BLaER1 (cell line): ENCODE data around the gene CWC27.
"Not testable (repeated sequence)": the region's sequence is repeated elsewhere in the genome, so short reads cannot be mapped to it uniquely, and the experiment has no call there.

Experiments used
- H3K27ac ChIP-seq: shearing (Covaris generic); formaldehyde crosslinking; 2 replicates; pipeline ENCODE4 v1.8.1; 2022
- H3K27me3 ChIP-seq: shearing (Covaris generic); formaldehyde crosslinking; 2 replicates; pipeline ENCODE4 v1.8.1; 2022
- H3K36me3 ChIP-seq: shearing (Covaris generic); formaldehyde crosslinking; 2 replicates; pipeline ENCODE4 v1.8.1; 2022
- H3K4me1 ChIP-seq: shearing (Covaris generic); formaldehyde crosslinking; 2 replicates; pipeline ENCODE4 v1.8.1; 2022
- H3K4me2 ChIP-seq: shearing (Covaris generic); formaldehyde crosslinking; 2 replicates; pipeline ENCODE4 v1.8.1; 2022
- H3K4me3 ChIP-seq: shearing (Covaris generic); formaldehyde crosslinking; 2 replicates; pipeline ENCODE4 v1.8.1; 2022
- H3K9ac ChIP-seq: shearing (Covaris generic); formaldehyde crosslinking; 2 replicates; pipeline ENCODE4 v1.8.1; 2022
- H3K9me3 ChIP-seq: shearing (Covaris generic); formaldehyde crosslinking; 2 replicates; pipeline ENCODE4 v1.8.1; 2022
- H4K20me1 ChIP-seq: shearing (Covaris generic); formaldehyde crosslinking; 2 replicates; pipeline ENCODE4 v1.8.1; 2022
- Cebpa-rat ChIP-seq: shearing (Covaris generic); IDR thresholded peaks from 2 replicates; pipeline ENCODE4 v1.8.1; 2022

CWC27 gene

GRCh38 chr5:64884541-64884940, 115.8 kb downstream of the CWC27 start:
- H3K4me3 ChIP-seq: no peak overlapping the region
- no peaks in the 10 kb centered on the region for H3K9me3 ChIP-seq
- H3K4me1 ChIP-seq: no peaks in the 10 kb centered on the region
- H3K27me3 ChIP-seq: no peaks in the 10 kb centered on the region
- no peak overlapping the region for H3K9ac ChIP-seq
- peaks cover 4% of the 10 kb centered on the region; the same call in 1 of the 2 replicates for H3K36me3 ChIP-seq
- no peak overlapping the region for H3K27ac ChIP-seq
- no peaks in the 10 kb centered on the region for H4K20me1 ChIP-seq
- no peak for TF ChIP-seq Cebpa-rat
- H3K4me2 ChIP-seq: no peak overlapping the region

- H3K9ac ChIP-seq: no peak overlapping the region
- no peak overlapping the region for H3K4me3 ChIP-seq
- no peaks in the 10 kb centered on the region for H3K27me3 ChIP-seq
- no peaks in the 10 kb centered on the region for H3K4me1 ChIP-seq
- no peak for TF ChIP-seq Cebpa-rat
- H3K9me3 ChIP-seq: no peaks in the 10 kb centered on the region
- no peak overlapping the region for H3K27ac ChIP-seq
- peaks cover 4% of the 10 kb centered on the region; the same call in 1 of the 2 replicates for H3K36me3 ChIP-seq
- no peaks in the 10 kb centered on the region for H4K20me1 ChIP-seq
- no peak overlapping the region for H3K4me2 ChIP-seq
Observed at GRCh38 chr5:64887910-64888309, 119.2 kb downstream of the CWC27 start.

- Histone ChIP-seq H3K9ac (no peak overlapping the region), H3K4me2 (no peak overlapping the region), H4K20me1 (no peaks in the 10 kb centered on the region), H3K27ac (no peak overlapping the region), H3K4me1 (no peaks in the 10 kb centered on the region), H3K4me3 (no peak overlapping the region), H3K27me3 (no peaks in the 10 kb centered on the region), H3K9me3 (peaks cover 14% of the 10 kb centered on the region), H3K36me3 (peaks cover 20% of the 10 kb centered on the region)
- no peak for TF ChIP-seq Cebpa-rat
Observed at GRCh38 chr5:64895748-64896147, 127.0 kb downstream of the CWC27 start.

GRCh38 chr5:64899838-64900237, 131.1 kb downstream of the CWC27 start:
- Histone ChIP-seq H3K4me1 (no peaks in the 10 kb centered on the region), H3K9ac (no peak overlapping the region), H3K36me3 (peaks cover 13% of the 10 kb centered on the region), H4K20me1 (no peaks in the 10 kb centered on the region), H3K27me3 (no peaks in the 10 kb centered on the region), H3K9me3 (peaks cover 14% of the 10 kb centered on the region), H3K4me2 (no peak overlapping the region), H3K27ac (no peak overlapping the region), H3K4me3 (no peak overlapping the region)
- TF ChIP-seq Cebpa-rat: no peak

GRCh38 chr5:64900618-64901017, 131.9 kb downstream of the CWC27 start:
- Histone ChIP-seq H3K4me3 (no peak overlapping the region), H3K9me3 (peaks cover 14% of the 10 kb centered on the region), H3K4me1 (no peaks in the 10 kb centered on the region), H4K20me1 (no peaks in the 10 kb centered on the region), H3K27ac (no peak overlapping the region), H3K4me2 (no peak overlapping the region), H3K27me3 (no peaks in the 10 kb centered on the region), H3K36me3 (peaks cover 13% of the 10 kb centered on the region), H3K9ac (no peak overlapping the region)
- TF ChIP-seq Cebpa-rat: no peak

GRCh38 chr5:64907399-64907798, 138.7 kb downstream of the CWC27 start:
- not testable (repeated sequence) for H3K27ac ChIP-seq, H4K20me1 ChIP-seq, H3K27me3 ChIP-seq, H3K4me3 ChIP-seq, H3K4me1 ChIP-seq, H3K9ac ChIP-seq, H3K4me2 ChIP-seq
- peaks cover 10% of the 10 kb centered on the region; the same call in 1 of the 2 replicates for H3K36me3 ChIP-seq
- H3K9me3 ChIP-seq: peaks cover 15% of the 10 kb centered on the region

- H3K36me3 ChIP-seq: peaks cover 13% of the 10 kb centered on the region
- peaks cover 23% of the 10 kb centered on the region for H3K9me3 ChIP-seq
- H4K20me1 ChIP-seq: no peaks in the 10 kb centered on the region
- no peak overlapping the region for H3K9ac ChIP-seq
- H3K4me3 ChIP-seq: no peak overlapping the region
- no peak for TF ChIP-seq Cebpa-rat
- H3K4me2 ChIP-seq: no peak overlapping the region
- H3K4me1 ChIP-seq: peaks cover 10% of the 10 kb centered on the region
- no peak overlapping the region for H3K27ac ChIP-seq
- no peaks in the 10 kb centered on the region for H3K27me3 ChIP-seq
Observed at GRCh38 chr5:64914396-64914795, 145.7 kb downstream of the CWC27 start.

- no peak overlapping the region for H3K27ac ChIP-seq
- H4K20me1 ChIP-seq: no peaks in the 10 kb centered on the region
- peaks cover 43% of the 10 kb centered on the region for H3K9me3 ChIP-seq
- H3K4me1 ChIP-seq: peaks cover 10% of the 10 kb centered on the region
- H3K4me2 ChIP-seq: peak overlapping the region; percentile 33
- TF ChIP-seq Cebpa-rat: no peak
- no peaks in the 10 kb centered on the region for H3K27me3 ChIP-seq
- H3K4me3 ChIP-seq: no peak overlapping the region
- H3K36me3 ChIP-seq: peaks cover 30% of the 10 kb centered on the region
- H3K9ac ChIP-seq: no peak overlapping the region
Observed at GRCh38 chr5:64918083-64918482, 149.4 kb downstream of the CWC27 start.

GRCh38 chr5:64921386-64921785, 152.7 kb downstream of the CWC27 start:
- peaks cover 43% of the 10 kb centered on the region for H3K9me3 ChIP-seq
- H3K27me3 ChIP-seq: no peaks in the 10 kb centered on the region
- no peak overlapping the region for H3K4me2 ChIP-seq
- H3K36me3 ChIP-seq: peaks cover 34% of the 10 kb centered on the region
- no peak overlapping the region for H3K9ac ChIP-seq
- TF ChIP-seq Cebpa-rat: no peak
- H3K27ac ChIP-seq: no peak overlapping the region
- H3K4me1 ChIP-seq: peaks cover 10% of the 10 kb centered on the region
- no peak overlapping the region for H3K4me3 ChIP-seq
- no peaks in the 10 kb centered on the region for H4K20me1 ChIP-seq

GRCh38 chr5:64923151-64923685, 154.5 kb downstream of the CWC27 start:
- Histone ChIP-seq H3K4me2 (no peak overlapping the region), H3K27me3 (no peaks in the 10 kb centered on the region), H3K36me3 (peaks cover 34% of the 10 kb centered on the region), H4K20me1 (no peaks in the 10 kb centered on the region), H3K9ac (no peak overlapping the region), H3K4me3 (no peak overlapping the region), H3K4me1 (peaks cover 7% of the 10 kb centered on the region), H3K27ac (no peak overlapping the region), H3K9me3 (peaks cover 32% of the 10 kb centered on the region)
- no peak for TF ChIP-seq Cebpa-rat

- Histone ChIP-seq H3K4me3 (no peak overlapping the region), H3K4me2 (no peak overlapping the region), H3K9me3 (peaks cover 22% of the 10 kb centered on the region), H3K36me3 (peaks cover 23% of the 10 kb centered on the region), H4K20me1 (no peaks in the 10 kb centered on the region), H3K27me3 (no peaks in the 10 kb centered on the region), H3K4me1 (0 out of 2 replicates have a peak, but pooled peaks cover 6% of the 10 kb centered on the region), H3K27ac (no peak overlapping the region), H3K9ac (no peak overlapping the region)
- no peak for TF ChIP-seq Cebpa-rat
Observed at GRCh38 chr5:64925123-64925522, 156.4 kb downstream of the CWC27 start.
